Calu3 (cell line): Measurements from ENCODE around the gene RSRC2. TPM values are rescaled to one million over a fixed set of nuclear protein-coding genes. Genes with fewer than 3 reads are reported as not detected.

Experiments
- BruUV-seq: library from RNA; stranded (reverse); fragments of 400-500 nt; replicated peaks from 2 replicates; lab custom pipeline; 2021; lab: Mats Ljungman, UMichigan
- CTCF ChIA-PET: fragments of 300-600 bp; sonication (Branson Sonifier 250); formaldehyde crosslinking; loops from one replicate; lab custom pipeline; 2022; ENCODE audit warnings: antibody characterized with exemption; lab: Charles Lee
- DNase-seq: peaks from one replicate; pipeline ENCODE4 v3.0.0; 2022
- H3K27ac Mint-ChIP-seq: one replicate; pipeline ENCODE4 v1.8.0; 2022; ENCODE audit warnings: mixed read lengths; ENCODE audit not compliant: unreplicated experiment
- H3K27me3 Mint-ChIP-seq: one replicate; pipeline ENCODE4 v1.8.0; 2022; ENCODE audit warnings: mixed read lengths; ENCODE audit not compliant: unreplicated experiment
- H3K36me3 Mint-ChIP-seq: one replicate; pipeline ENCODE4 v1.8.0; 2022; ENCODE audit warnings: mild to moderate bottlenecking, moderate library complexity, mixed read lengths; ENCODE audit not compliant: insufficient read depth, unreplicated experiment
- H3K4me1 Mint-ChIP-seq: one replicate; pipeline ENCODE4 v1.8.0; 2022; ENCODE audit warnings: mild to moderate bottlenecking, low read depth, mixed read lengths; ENCODE audit not compliant: unreplicated experiment
- H3K4me3 Mint-ChIP-seq: one replicate; pipeline ENCODE4 v1.8.0; 2022; ENCODE audit warnings: mild to moderate bottlenecking, low read depth, moderate library complexity, mixed read lengths; ENCODE audit not compliant: unreplicated experiment
- H3K9me3 Mint-ChIP-seq: one replicate; pipeline ENCODE4 v1.8.0; 2022; ENCODE audit warnings: low read depth, mixed read lengths; ENCODE audit not compliant: unreplicated experiment
- intact Hi-C: fragments of 100-400 bp; cut with micrococcal nuclease; formaldehyde crosslinking; loops from one replicate; pipeline ENCODE4 v1.10.0; 2022; ENCODE audit not compliant: unreplicated experiment
- total RNA-seq: library from RNA; stranded (reverse); gene quantifications from 2 replicates; pipeline ENCODE4 v1.2.3, GENCODE V29; 2022
- TF ChIP-seq, protein P1 (sequence below): fragments of 200-600 bp; IDR thresholded peaks from one replicate; pipeline ENCODE4 v1.8.0; 2022; ENCODE audit warnings: antibody characterized with exemption; ENCODE audit not compliant: unreplicated experiment

RSRC2 gene
- total RNA-seq, 1 experiment from 2014 or later: 86.9 TPM

DNA sequence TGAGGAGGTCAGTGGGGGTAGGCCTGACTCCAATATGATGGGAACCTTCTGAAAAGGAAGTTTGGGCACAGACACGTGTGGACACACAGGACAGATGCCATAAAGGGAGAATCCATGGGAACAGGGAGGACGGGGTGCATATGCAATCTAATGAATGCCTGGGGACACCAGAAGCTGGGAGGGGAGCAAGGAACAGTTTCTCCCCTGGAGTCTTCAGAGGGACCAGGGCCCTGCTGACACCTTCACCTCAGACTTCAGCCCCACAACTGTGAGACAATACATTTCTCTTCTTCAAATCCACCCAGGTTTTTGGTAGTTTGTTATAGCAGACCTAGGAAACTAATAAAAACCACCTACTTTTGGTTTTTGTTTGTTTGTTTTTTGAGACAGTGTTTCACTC is 69.1 kb downstream of the RSRC2 start:
- Mint-ChIP-seq H3K27ac (no peak overlapping the region), H3K4me1 (peaks cover 12% of the 10 kb centered on the region), H3K36me3 (peaks cover 8% of the 10 kb centered on the region), H3K4me3 (no peak overlapping the region), H3K9me3 (no peaks in the 10 kb centered on the region), H3K27me3 (no peaks in the 10 kb centered on the region)
- CTCF ChIA-PET: no interaction called here
- TF ChIP-seq, protein P1, sequence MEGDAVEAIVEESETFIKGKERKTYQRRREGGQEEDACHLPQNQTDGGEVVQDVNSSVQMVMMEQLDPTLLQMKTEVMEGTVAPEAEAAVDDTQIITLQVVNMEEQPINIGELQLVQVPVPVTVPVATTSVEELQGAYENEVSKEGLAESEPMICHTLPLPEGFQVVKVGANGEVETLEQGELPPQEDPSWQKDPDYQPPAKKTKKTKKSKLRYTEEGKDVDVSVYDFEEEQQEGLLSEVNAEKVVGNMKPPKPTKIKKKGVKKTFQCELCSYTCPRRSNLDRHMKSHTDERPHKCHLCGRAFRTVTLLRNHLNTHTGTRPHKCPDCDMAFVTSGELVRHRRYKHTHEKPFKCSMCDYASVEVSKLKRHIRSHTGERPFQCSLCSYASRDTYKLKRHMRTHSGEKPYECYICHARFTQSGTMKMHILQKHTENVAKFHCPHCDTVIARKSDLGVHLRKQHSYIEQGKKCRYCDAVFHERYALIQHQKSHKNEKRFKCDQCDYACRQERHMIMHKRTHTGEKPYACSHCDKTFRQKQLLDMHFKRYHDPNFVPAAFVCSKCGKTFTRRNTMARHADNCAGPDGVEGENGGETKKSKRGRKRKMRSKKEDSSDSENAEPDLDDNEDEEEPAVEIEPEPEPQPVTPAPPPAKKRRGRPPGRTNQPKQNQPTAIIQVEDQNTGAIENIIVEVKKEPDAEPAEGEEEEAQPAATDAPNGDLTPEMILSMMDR: no peak
- intact Hi-C loops: loop anchor here (1.0 kb wide), 1 partner anchor 8 kb away; no protein-coding TSS in a partner anchor
- DNase-seq: no peak
- BruUV-seq: no TSS peak

DNA sequence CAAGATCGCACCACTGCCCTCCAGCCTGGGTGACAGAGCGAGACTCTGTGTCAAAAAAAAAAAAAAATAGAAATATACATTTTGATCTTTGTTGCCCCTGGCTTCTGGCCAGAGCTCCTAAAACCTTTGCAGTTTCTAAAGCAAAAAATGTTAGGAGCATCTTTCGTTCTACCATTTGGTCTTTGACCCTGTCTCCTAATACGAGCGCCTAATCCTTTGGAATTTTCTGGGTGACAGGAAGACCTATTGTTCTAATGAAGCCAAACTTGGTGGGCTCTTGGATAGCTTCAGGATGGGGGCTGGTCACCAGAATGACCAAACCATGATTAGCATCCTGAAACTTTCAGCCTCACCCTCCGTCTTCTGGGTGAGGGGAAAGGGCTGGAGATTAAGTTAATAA is 72.0 kb downstream of the RSRC2 start:
- intact Hi-C loops: no loop called here
- peaks cover 14% of the 10 kb centered on the region for H3K4me1 Mint-ChIP-seq
- H3K27me3 Mint-ChIP-seq: no peaks in the 10 kb centered on the region
- no TSS peak for BruUV-seq
- no peak for DNase-seq
- H3K27ac Mint-ChIP-seq: no peak overlapping the region
- TF ChIP-seq, protein P1: no peak
- CTCF ChIA-PET: interaction anchor here (0.6 kb wide), 1 partner anchor 133 kb away, joined by 3 read pairs; no protein-coding TSS in a partner anchor
- no peaks in the 10 kb centered on the region for H3K9me3 Mint-ChIP-seq
- no peak overlapping the region for H3K4me3 Mint-ChIP-seq
- peaks cover 5% of the 10 kb centered on the region for H3K36me3 Mint-ChIP-seq

DNA sequence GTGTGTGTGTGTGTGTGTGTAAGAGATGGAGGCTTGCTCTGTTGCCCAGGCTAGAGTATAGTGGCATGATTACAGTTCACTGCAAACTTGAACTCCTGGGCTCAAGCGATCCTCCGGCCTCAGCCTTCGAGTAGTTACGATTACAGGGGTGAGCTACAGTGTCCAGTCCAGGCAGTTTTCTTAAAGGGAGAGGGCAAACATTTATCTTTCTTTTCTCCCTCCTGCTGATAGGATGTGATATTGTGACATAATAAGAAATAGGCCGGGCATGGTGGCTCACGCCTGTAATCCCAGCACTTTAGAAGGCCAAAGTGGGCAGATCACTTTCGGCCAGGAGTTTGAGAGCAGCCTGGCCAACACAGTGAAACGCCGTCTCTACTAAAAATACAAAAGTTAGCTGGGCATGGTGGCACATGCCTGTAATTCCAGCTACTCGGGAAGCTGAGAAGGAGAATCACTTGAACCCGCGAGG is 72.5 kb downstream of the RSRC2 start:
- CTCF ChIA-PET: interaction anchor here (0.6 kb wide), 1 partner anchor 1748 kb away, joined by 4 read pairs; no protein-coding TSS in a partner anchor
- Mint-ChIP-seq H3K36me3 (peaks cover 8% of the 10 kb centered on the region), H3K9me3 (no peaks in the 10 kb centered on the region), H3K27ac (no peak overlapping the region), H3K4me1 (peaks cover 16% of the 10 kb centered on the region), H3K27me3 (no peaks in the 10 kb centered on the region), H3K4me3 (no peak overlapping the region)
- intact Hi-C loops: no loop called here
- BruUV-seq: no TSS peak
- no peak for DNase-seq
- TF ChIP-seq, protein P1: no peak

Other genes with a start within 250 kb of the RSRC2 start
- 95.3 and 109 TPM in 2 replicates for gene CLIP1, start 104.3 kb downstream of the RSRC2 start, total RNA-seq
- gene ZCCHC8, start 26.0 kb downstream of the RSRC2 start, total RNA-seq: 46.6 and 46.8 TPM in 2 replicates
- 97.8 and 110 TPM in 2 replicates for gene KNTC1, start 313 bp upstream of the RSRC2 start, total RNA-seq
- gene HCAR2, start 176.4 kb upstream of the RSRC2 start, total RNA-seq: not detected in 2 replicates
- 0.17 TPM in 1 of 2 replicates, not detected in the other for gene HCAR3, start 189.9 kb upstream of the RSRC2 start, total RNA-seq
- 5.0 and 5.9 TPM in 2 replicates for gene HCAR1, start 203.9 kb upstream of the RSRC2 start, total RNA-seq
- 83.2 and 85.8 TPM in 2 replicates for gene DENR, start 225.9 kb upstream of the RSRC2 start, total RNA-seq
- 0.66 and 0.98 TPM in 2 replicates for gene CCDC62, start 247.6 kb upstream of the RSRC2 start, total RNA-seq